Bronchial epithelial cell (primary cell): ENCODE measurements around the gene MAPKBP1. TPM values are rescaled to one million over a fixed set of nuclear protein-coding genes. Genes with fewer than 3 reads are reported as not detected.

Experiments used
- DNase-seq: peaks from one replicate; pipeline ENCODE4 v3.0.0-alpha.2; 2010; ENCODE audit warnings: low read depth
- FAIRE-seq: peaks from 2 replicates; lab custom pipeline; 2011; peaks lifted over from hg19 to GRCh38; lab: Jason Lieb, UNC
- H3K27me3 ChIP-seq: 2 replicates; pipeline ENCODE4 v1.5.1; 2011; ENCODE audit warnings: low read length; ENCODE audit not compliant: control insufficient read depth, insufficient read depth
- H3K36me3 ChIP-seq: 2 replicates; pipeline ENCODE4 v1.5.1; 2011; ENCODE audit warnings: low read length; ENCODE audit not compliant: control insufficient read depth, insufficient read depth
- H3K4me3 ChIP-seq: 2 replicates; pipeline ENCODE4 v1.5.1; 2011; ENCODE audit warnings: mild to moderate bottlenecking, low read depth, low read length, control low read depth
- CTCF ChIP-seq: IDR thresholded peaks from 2 replicates; pipeline ENCODE4 v1.5.1; 2011; ENCODE audit warnings: mild to moderate bottlenecking, moderate library complexity, low read length, control low read depth, inconsistent platforms; ENCODE audit not compliant: insufficient read depth, severe bottlenecking
- total RNA-seq: library from RNA; depleted of rRNA; stranded (reverse); fragments of >200 nt; gene quantifications from 2 replicates; pipeline ENCODE4 v1.2.1, GENCODE V29; 2014

The MAPKBP1 gene
- total RNA-seq, 1 donor from 2014 or later, result 12.9 TPM

- no peaks in the 10 kb centered on the region for H3K27me3 ChIP-seq
- H3K36me3 ChIP-seq, result no peaks in the 10 kb centered on the region
- H3K4me3 ChIP-seq, result no peak overlapping the region
- no peak for FAIRE-seq
- DNase-seq, result no peak
- TF ChIP-seq CTCF, result no peak
Observed at GRCh38 chr15:41858756-41859155, 84.5 kb downstream of the MAPKBP1 start.

GRCh38 chr15:41860049-41860828 is 86.0 kb downstream of the MAPKBP1 start:
- FAIRE-seq (peak; percentile 72), DNase-seq (no peak)
- Histone ChIP-seq H3K27me3 (no peaks in the 10 kb centered on the region), H3K4me3 (no peak overlapping the region), H3K36me3 (no peaks in the 10 kb centered on the region)
- no peak for TF ChIP-seq CTCF

- no peak for FAIRE-seq
- DNase-seq, result no peak
- TF ChIP-seq CTCF, result no peak
- no peaks in the 10 kb centered on the region for H3K27me3 ChIP-seq
- no peak overlapping the region for H3K4me3 ChIP-seq
- no peaks in the 10 kb centered on the region for H3K36me3 ChIP-seq
Observed at GRCh38 chr15:41861736-41862356, 87.6 kb downstream of the MAPKBP1 start.

- FAIRE-seq (no peak), DNase-seq (peak; percentile 15)
- no peaks in the 10 kb centered on the region for H3K36me3 ChIP-seq
- H3K27me3 ChIP-seq, result no peaks in the 10 kb centered on the region
- no peak for TF ChIP-seq CTCF
- no peak overlapping the region for H3K4me3 ChIP-seq
Observed at GRCh38 chr15:41862515-41863116, 88.3 kb downstream of the MAPKBP1 start.

- no peaks in the 10 kb centered on the region for H3K36me3 ChIP-seq
- no peak for TF ChIP-seq CTCF
- no peak for DNase-seq
- H3K27me3 ChIP-seq, result no peaks in the 10 kb centered on the region
- no peak for FAIRE-seq
- no peak overlapping the region for H3K4me3 ChIP-seq
Observed at GRCh38 chr15:41865490-41866055, 91.3 kb downstream of the MAPKBP1 start.
